ENCODE measurements around the gene CST9L.
"Not testable (repeated sequence)": the region's sequence is repeated elsewhere in the genome, so short reads cannot be mapped to it uniquely, and the experiment has no call there.

Gene CST9L

GRCh38 chr20:23586735-23587525, 18.6 kb upstream of the CST9L start:
- DNase-seq = no peak

GRCh38 chr20:23585808-23586734, 17.8 kb upstream of the CST9L start:
- DNase-seq = no peak

GRCh38 chr20:23585449-23585807, 17.1 kb upstream of the CST9L start:
- DNase-seq = no peak

- no peak for DNase-seq
Measured at GRCh38 chr20:23584434-23585199, 16.3 kb upstream of the CST9L start.

GRCh38 chr20:23583526-23583925, 15.2 kb upstream of the CST9L start:
- no peak for DNase-seq

GRCh38 chr20:23582293-23582692, 14.0 kb upstream of the CST9L start:
- DNase-seq = no peak

- DNase-seq = not testable (repeated sequence)
Measured at GRCh38 chr20:23581833-23582232, 13.5 kb upstream of the CST9L start.

- no peak for DNase-seq
Measured at GRCh38 chr20:23574977-23575376, 6.7 kb upstream of the CST9L start.

- no peak for DNase-seq
Measured at GRCh38 chr20:23570178-23570760, 2.0 kb upstream of the CST9L start.

GRCh38 chr20:23569570-23569969, 1.3 kb upstream of the CST9L start:
- DNase-seq = no peak

GRCh38 chr20:23568971-23569330, 667 bp upstream of the CST9L start:
- no peak for DNase-seq

- no peak for DNase-seq
Measured at GRCh38 chr20:23566199-23566932, 1.9 kb downstream of the CST9L start.

- DNase-seq = no peak
Measured at GRCh38 chr20:23565503-23566045, 2.7 kb downstream of the CST9L start.

- DNase-seq = no peak
Measured at GRCh38 chr20:23564927-23565326, 3.4 kb downstream of the CST9L start.

- no peak for DNase-seq
Measured at GRCh38 chr20:23562721-23563342, 5.5 kb downstream of the CST9L start.

GRCh38 chr20:23554401-23554800, 13.9 kb downstream of the CST9L start:
- DNase-seq = no peak

GRCh38 chr20:23551786-23552185, 16.5 kb downstream of the CST9L start:
- no peak for DNase-seq

GRCh38 chr20:23551383-23551782, 16.9 kb downstream of the CST9L start:
- DNase-seq = no peak

- DNase-seq = no peak
Measured at GRCh38 chr20:23550227-23550626, 18.1 kb downstream of the CST9L start.

- DNase-seq = no peak
Measured at GRCh38 chr20:23548408-23548807, 19.9 kb downstream of the CST9L start.

All from hypothalamus (tissue), 51 donors.